ENCODE measurements around the gene MCL1.
A peak's percentile ranks its signal among the peaks of the same experiment; 100 is the strongest.

DNA sequence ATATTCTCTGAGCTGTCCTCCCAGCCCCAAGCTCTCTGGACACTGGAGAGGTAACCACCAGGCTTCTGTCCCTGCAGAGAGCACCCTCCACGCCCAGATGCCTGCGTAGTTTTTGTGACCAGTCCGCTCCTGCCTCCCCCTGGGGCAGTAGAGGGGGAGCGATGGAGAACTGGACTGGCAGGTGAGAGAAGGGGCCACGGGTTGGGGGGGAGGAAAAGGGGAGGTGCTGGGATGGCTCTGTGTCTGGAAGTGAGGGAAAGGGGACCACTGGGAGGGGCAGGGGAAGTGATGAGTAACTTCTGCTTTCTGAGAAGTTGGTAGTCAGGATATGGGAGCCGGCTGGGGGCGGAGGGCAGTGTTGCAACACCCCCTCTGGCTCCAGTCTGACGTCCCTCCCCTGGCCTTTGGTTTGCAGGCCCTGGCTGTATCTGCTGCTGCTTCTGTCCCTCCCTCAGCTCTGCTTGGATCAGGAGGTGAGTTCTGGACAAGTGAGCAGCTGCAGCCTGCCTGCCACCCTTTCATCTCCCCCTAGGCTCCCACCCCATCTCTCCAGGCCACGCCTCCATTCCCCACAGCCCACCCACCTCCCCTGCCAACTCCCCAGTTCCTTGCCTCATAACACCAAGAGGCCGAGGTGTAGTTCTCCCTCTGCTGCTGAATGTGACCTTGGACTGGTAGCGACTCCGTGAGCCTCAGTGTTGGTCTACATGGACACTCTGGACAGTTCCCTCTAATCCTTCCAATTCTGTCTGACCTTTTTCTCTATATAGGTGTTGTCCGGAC, 27.1 kb downstream of the MCL1 start:
- TF ChIP-seq, protein P1, sequence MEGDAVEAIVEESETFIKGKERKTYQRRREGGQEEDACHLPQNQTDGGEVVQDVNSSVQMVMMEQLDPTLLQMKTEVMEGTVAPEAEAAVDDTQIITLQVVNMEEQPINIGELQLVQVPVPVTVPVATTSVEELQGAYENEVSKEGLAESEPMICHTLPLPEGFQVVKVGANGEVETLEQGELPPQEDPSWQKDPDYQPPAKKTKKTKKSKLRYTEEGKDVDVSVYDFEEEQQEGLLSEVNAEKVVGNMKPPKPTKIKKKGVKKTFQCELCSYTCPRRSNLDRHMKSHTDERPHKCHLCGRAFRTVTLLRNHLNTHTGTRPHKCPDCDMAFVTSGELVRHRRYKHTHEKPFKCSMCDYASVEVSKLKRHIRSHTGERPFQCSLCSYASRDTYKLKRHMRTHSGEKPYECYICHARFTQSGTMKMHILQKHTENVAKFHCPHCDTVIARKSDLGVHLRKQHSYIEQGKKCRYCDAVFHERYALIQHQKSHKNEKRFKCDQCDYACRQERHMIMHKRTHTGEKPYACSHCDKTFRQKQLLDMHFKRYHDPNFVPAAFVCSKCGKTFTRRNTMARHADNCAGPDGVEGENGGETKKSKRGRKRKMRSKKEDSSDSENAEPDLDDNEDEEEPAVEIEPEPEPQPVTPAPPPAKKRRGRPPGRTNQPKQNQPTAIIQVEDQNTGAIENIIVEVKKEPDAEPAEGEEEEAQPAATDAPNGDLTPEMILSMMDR (IDR thresholded peaks at IDR 0.05): peak in 1 of 5 experiments; percentile 7
- TF ChIP-seq EP300 (IDR thresholded peaks at IDR 0.05): peak; percentile 47 to 91
